Naive B cell (primary cell): ENCODE measurements around the gene TRIM32. TPM values are rescaled to one million over a fixed set of nuclear protein-coding genes. Genes with fewer than 3 reads are reported as not detected.

Experiments used
- ATAC-seq, 2 donors: fragments of 150-1000 bp; cut with Tn5 transposase; 2 replicates each; pipeline ENCODE4 v1.10.0; 2021; ENCODE audit warnings: low read depth in 2 of 2, mild to moderate bottlenecking in 2 of 2, moderate library complexity in 2 of 2
- DNase-seq: peaks from one replicate; pipeline ENCODE4 v3.0.0; 2022
- H3K27ac Mint-ChIP-seq, 6 donors: one replicate each; pipeline ENCODE4 v1.8.0; 2020 to 2022; ENCODE audit warnings: mild to moderate bottlenecking in 6 of 6, mixed read lengths in 6 of 6, moderate library complexity in 5 of 6, inconsistent platforms in 2 of 6
- H3K27me3 Mint-ChIP-seq, 3 donors: one replicate each; pipeline ENCODE4 v1.8.0; 2021 to 2022; ENCODE audit warnings: mixed read lengths in 3 of 3, mild to moderate bottlenecking in 1 of 3
- H3K36me3 Mint-ChIP-seq, 2 donors: one replicate each; pipeline ENCODE4 v1.8.0; 2020 to 2022; ENCODE audit warnings: mixed read lengths in 2 of 2, inconsistent platforms in 1 of 2, mild to moderate bottlenecking in 1 of 2
- H3K4me1 Mint-ChIP-seq, 3 donors: one replicate each; pipeline ENCODE4 v1.8.0; 2020 to 2022; ENCODE audit warnings: mixed read lengths in 3 of 3, inconsistent platforms in 1 of 3, mild to moderate bottlenecking in 1 of 3, moderate library complexity in 1 of 3
- H3K4me3 Mint-ChIP-seq, 8 donors: one replicate each; pipeline ENCODE4 v1.8.0; 2020 to 2022; ENCODE audit warnings: mild to moderate bottlenecking in 8 of 8, mixed read lengths in 8 of 8, moderate library complexity in 8 of 8, inconsistent platforms in 2 of 8
- H3K9me3 Mint-ChIP-seq, 7 donors: one replicate each; pipeline ENCODE4 v1.8.0; 2020 to 2022; ENCODE audit warnings: mixed read lengths in 7 of 7, mild to moderate bottlenecking in 5 of 7, inconsistent platforms in 2 of 7, moderate library complexity in 1 of 7
- polyA plus RNA-seq, 6 donors: library from polyadenylated mRNA; unstranded; fragments of 300-500 nt; fragmentation: Illumina TruSeq; gene quantifications; one replicate each; pipeline ENCODE4 v1.2.3, GENCODE V29; 2021; ENCODE audit warnings: low read depth in 6 of 6

TRIM32 gene
- polyA plus RNA-seq, 6 donors from 2014 or later = 7.1 to 11.0 (median 10.0) TPM

DNA sequence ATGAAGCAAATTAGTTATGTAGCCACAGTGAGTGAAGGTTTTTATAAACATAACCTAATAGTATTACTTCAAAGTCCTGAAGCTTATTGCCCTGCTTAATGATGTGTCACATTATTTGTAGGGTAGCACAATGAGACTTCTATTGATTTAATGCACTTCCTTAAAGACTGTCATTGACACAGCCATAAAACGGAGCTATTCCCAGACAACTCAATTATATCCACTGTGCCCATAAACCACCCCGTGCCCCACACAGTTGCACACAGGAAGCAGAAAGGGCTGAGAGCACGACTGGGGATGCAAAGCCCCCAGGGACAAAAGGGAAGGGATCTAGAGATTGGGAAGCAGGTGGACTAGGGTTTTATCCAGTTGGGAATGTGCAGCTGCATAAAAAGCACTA lies 37.0 kb downstream of the TRIM32 start:
- peaks cover 3 to 13% (median 5%) of the 10 kb centered on the region in 3 donors for H3K27me3 Mint-ChIP-seq
- ATAC-seq (no peak), DNase-seq (no peak)
- H3K4me3 Mint-ChIP-seq = no peak overlapping the region
- no peak overlapping the region for H3K27ac Mint-ChIP-seq
- no peaks in the 10 kb centered on the region for H3K9me3 Mint-ChIP-seq
- no peaks in the 10 kb centered on the region for H3K36me3 Mint-ChIP-seq
- no peaks in the 10 kb centered on the region for H3K4me1 Mint-ChIP-seq

GRCh38 chr9:116726602-116727001 lies 39.5 kb downstream of the TRIM32 start:
- H3K36me3 Mint-ChIP-seq = no peaks in the 10 kb centered on the region
- no peaks in the 10 kb centered on the region for H3K4me1 Mint-ChIP-seq
- H3K4me3 Mint-ChIP-seq = peak overlapping the region in 1 of 8 donors; percentile 31
- DNase-seq = no peak
- no peak for ATAC-seq
- no peak overlapping the region for H3K27ac Mint-ChIP-seq
- H3K9me3 Mint-ChIP-seq = no peaks in the 10 kb centered on the region
- peaks cover 4 to 10% (median 7%) of the 10 kb centered on the region in 3 donors for H3K27me3 Mint-ChIP-seq

DNA sequence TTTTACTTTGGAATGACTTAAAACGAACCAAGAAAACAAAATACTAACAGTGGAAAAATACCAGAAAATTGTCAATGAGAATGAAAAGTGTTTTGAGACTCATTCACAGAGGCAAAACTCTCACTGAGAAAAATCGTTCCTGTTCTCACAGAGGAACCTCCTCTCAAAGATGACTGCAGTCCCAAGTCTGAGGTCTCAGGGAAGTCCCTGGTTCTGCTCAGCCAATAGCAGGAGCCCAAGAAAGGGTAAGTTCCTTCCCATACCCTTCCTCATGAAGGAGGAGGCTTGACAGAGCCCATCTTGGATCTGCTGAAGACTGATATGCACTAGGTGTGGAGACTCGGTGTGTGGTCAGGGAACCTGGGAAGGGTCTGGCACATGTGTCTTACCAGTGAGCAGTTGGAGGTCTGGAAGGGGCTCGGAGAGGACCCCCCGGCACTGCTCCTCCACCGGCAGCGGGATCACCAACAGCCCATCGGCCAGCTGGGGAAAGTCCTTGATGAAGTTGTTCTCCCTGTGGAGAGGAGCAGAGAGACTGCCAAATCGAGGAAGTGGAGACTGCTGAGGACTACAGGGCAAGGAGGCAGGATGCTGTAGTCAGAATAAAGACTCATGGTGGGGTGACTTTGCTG lies 46.0 kb downstream of the TRIM32 start:
- Mint-ChIP-seq H3K4me1 (peaks cover 0 to 3% (median 0%) of the 10 kb centered on the region in 3 donors), H3K4me3 (no peak overlapping the region), H3K9me3 (peaks cover 0 to 8% (median 2%) of the 10 kb centered on the region in 7 donors), H3K36me3 (no peaks in the 10 kb centered on the region), H3K27ac (no peak overlapping the region), H3K27me3 (peaks cover 25 to 54% (median 31%) of the 10 kb centered on the region in 3 donors)
- no peak for ATAC-seq
- DNase-seq = no peak

DNA sequence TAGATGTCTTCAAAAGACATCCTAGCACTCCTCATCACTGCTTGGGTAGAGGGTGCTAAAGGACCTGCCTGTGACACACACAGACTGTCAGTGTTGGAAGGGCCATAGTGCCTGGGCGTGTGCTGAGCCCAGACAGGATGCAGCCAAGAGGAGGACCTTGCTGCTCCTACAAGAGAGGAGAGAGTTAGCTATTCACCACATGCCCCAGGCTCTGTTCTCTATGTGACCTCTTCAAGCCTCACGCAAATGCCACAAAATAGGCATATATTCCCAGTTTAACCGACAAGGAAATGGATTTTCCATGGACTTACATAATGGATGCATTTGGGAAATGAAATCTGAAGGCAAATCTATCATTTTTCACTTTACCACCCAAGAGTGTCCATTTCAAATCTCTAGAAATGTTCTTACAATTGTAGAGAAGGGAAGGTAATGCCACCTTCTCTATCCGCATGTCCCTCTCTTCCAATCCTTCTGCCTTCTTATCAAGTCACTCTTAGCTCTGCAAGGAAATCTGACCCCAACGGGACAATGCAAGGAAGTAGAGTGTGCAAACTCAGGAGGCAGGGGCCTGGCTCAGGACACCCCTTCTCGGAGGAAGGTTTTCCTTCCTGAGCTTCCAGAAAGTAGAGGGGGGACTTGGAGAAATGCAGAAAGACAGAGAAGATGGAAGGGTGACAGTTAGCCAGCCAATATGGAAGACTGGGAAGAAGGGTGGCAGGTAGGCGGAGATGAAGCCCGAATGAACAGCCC lies 49.5 kb downstream of the TRIM32 start:
- DNase-seq (no peak), ATAC-seq (no peak)
- H3K36me3 Mint-ChIP-seq = no peaks in the 10 kb centered on the region
- peaks cover 0 to 3% (median 0%) of the 10 kb centered on the region in 3 donors for H3K4me1 Mint-ChIP-seq
- no peak overlapping the region for H3K27ac Mint-ChIP-seq
- peaks cover 18 to 47% (median 27%) of the 10 kb centered on the region in 3 donors for H3K27me3 Mint-ChIP-seq
- peaks cover 0 to 8% (median 2%) of the 10 kb centered on the region in 7 donors for H3K9me3 Mint-ChIP-seq
- H3K4me3 Mint-ChIP-seq = peak overlapping the region in 1 of 8 donors; percentile 59

DNA sequence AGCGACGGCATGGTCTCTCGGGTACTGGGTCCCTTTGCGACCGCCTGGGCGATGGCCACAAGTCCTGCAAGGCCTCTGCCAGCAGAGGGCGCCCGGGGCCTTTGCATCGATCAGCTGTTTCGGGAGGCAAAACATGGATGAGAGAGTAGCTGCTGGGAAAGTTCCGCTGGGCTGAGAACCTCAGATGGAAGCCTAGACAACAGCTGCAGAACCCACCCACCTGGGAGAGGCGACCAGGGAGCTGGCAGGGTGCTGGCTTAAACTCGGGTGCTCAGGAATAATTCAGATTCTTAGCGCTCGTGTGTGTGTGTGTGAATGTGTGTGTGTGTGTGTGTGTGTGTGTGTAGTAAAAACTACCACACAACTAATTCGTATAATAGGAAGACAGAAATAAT lies 50.0 kb downstream of the TRIM32 start:
- Mint-ChIP-seq H3K9me3 (peaks cover 0 to 8% (median 2%) of the 10 kb centered on the region in 7 donors), H3K4me1 (peaks cover 0 to 3% (median 0%) of the 10 kb centered on the region in 3 donors), H3K4me3 (no peak overlapping the region), H3K36me3 (no peaks in the 10 kb centered on the region), H3K27ac (no peak overlapping the region), H3K27me3 (peaks cover 18 to 46% (median 27%) of the 10 kb centered on the region in 3 donors)
- ATAC-seq = no peak
- DNase-seq = peak; percentile 3

- Mint-ChIP-seq H3K4me3 (no peak overlapping the region), H3K27ac (no peak overlapping the region), H3K4me1 (peaks cover 0 to 3% (median 0%) of the 10 kb centered on the region in 3 donors), H3K36me3 (no peaks in the 10 kb centered on the region), H3K27me3 (peaks cover 9 to 14% (median 12%) of the 10 kb centered on the region in 3 donors), H3K9me3 (peaks cover 0 to 12% (median 0%) of the 10 kb centered on the region in 7 donors)
- DNase-seq = no peak
- ATAC-seq = no peak
Observed at GRCh38 chr9:116741086-116741740, 54.1 kb downstream of the TRIM32 start.

GRCh38 chr9:116741742-116742141 lies 54.6 kb downstream of the TRIM32 start:
- Mint-ChIP-seq H3K27me3 (peaks cover 4 to 12% (median 10%) of the 10 kb centered on the region in 3 donors), H3K4me1 (peaks cover 0 to 2% (median 0%) of the 10 kb centered on the region in 3 donors), H3K27ac (no peak overlapping the region), H3K4me3 (no peak overlapping the region), H3K36me3 (no peaks in the 10 kb centered on the region), H3K9me3 (peaks cover 0 to 11% (median 0%) of the 10 kb centered on the region in 7 donors)
- DNase-seq (no peak), ATAC-seq (no peak)

- Mint-ChIP-seq H3K27ac (no peak overlapping the region), H3K4me1 (peaks cover 0 to 5% (median 0%) of the 10 kb centered on the region in 3 donors), H3K4me3 (no peak overlapping the region), H3K27me3 (peaks cover 14 to 21% (median 15%) of the 10 kb centered on the region in 3 donors), H3K36me3 (no peaks in the 10 kb centered on the region), H3K9me3 (peaks cover 0 to 4% (median 0%) of the 10 kb centered on the region in 7 donors)
- DNase-seq (no peak), ATAC-seq (no peak)
Observed at GRCh38 chr9:116749176-116749575, 62.1 kb downstream of the TRIM32 start.

DNA sequence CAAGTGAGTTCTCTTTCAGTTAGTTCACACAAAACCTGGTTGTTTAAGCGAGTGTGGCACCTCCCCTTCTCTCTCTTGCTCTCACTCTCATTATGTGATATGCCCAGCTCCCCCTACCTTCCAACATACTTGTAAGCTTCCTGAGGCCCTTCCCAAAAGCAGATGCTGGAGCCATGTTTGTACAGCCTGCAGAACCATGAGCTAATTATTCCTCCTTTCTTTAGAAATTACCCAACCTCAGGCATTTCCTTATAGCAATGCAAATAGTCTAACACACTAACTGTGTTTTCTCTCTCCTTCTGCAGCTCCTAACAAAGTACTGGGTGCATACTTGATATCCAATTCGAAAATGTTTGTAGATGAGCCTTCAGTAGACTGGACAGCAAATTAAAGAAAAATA lies 62.7 kb downstream of the TRIM32 start:
- ATAC-seq (no peak), DNase-seq (no peak)
- H3K36me3 Mint-ChIP-seq = no peaks in the 10 kb centered on the region
- peaks cover 14 to 21% (median 15%) of the 10 kb centered on the region in 3 donors for H3K27me3 Mint-ChIP-seq
- peaks cover 0 to 4% (median under 1%) of the 10 kb centered on the region in 7 donors for H3K9me3 Mint-ChIP-seq
- no peak overlapping the region for H3K4me3 Mint-ChIP-seq
- peaks cover 0 to 5% (median 0%) of the 10 kb centered on the region in 3 donors for H3K4me1 Mint-ChIP-seq
- H3K27ac Mint-ChIP-seq = peak overlapping the region in 1 of 6 donors; percentile 22

- Mint-ChIP-seq H3K9me3 (peaks cover under 1 to 8% (median 4%) of the 10 kb centered on the region in 7 donors), H3K36me3 (no peaks in the 10 kb centered on the region), H3K27ac (no peak overlapping the region), H3K4me3 (no peak overlapping the region), H3K27me3 (peaks cover 14 to 19% (median 15%) of the 10 kb centered on the region in 3 donors), H3K4me1 (peaks cover 0 to 5% (median 0%) of the 10 kb centered on the region in 3 donors)
- DNase-seq (no peak), ATAC-seq (no peak)
Observed at GRCh38 chr9:116750510-116750909, 63.4 kb downstream of the TRIM32 start.
